ENCODE measurements around the gene PATZ1. TPM values are rescaled to one million over a fixed set of nuclear protein-coding genes. Genes with fewer than 3 reads are reported as not detected.

Gene PATZ1
- total RNA-seq, 1 experiment from 2014 or later, result 58.5 TPM

DNA sequence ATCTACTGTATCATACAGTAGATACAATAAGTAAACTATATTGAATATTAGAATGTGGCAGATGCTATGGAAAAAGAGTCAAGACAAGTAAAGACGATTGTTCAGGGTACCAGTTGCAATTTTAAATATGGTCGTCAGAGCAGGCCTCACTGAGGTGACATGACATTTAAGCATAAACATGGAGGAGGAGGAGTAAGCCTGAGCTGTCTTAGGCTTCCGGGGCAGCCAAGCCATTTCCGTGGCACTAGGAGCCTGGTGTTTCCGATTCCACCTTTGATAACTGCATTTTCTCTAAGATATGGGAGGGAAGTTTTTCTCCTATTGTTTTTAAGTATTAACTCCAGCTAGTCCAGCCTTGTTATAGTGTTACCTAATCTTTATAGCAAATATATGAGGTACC is 68.4 kb downstream of the PATZ1 start:
- no peak for DNase-seq (ENCODE audit: low spot score)
- CTCF ChIA-PET, result no interaction called here
- no peak overlapping the region for H3K27ac ChIP-seq (ENCODE audit: low read depth, low read length, poor library complexity, severe bottlenecking)
- BruUV-seq (replicated peaks), result no TSS peak
- H3K36me3 ChIP-seq (ENCODE audit: insufficient read depth, low read length, poor library complexity, severe bottlenecking), result peaks cover 14% of the 10 kb centered on the region
- intact Hi-C loops (cut with micrococcal nuclease; ENCODE audit: unreplicated experiment), result no loop called here
- H3K4me1 ChIP-seq (ENCODE audit: insufficient read depth, low read length, poor library complexity, severe bottlenecking), result no peaks in the 10 kb centered on the region
- H3K9me3 ChIP-seq (ENCODE audit: low read depth, low read length, poor library complexity, severe bottlenecking), result no peaks in the 10 kb centered on the region
- H3K27me3 ChIP-seq (replicated peaks; ENCODE audit: insufficient read depth, low read depth, low read length, poor library complexity), result no peaks in the 10 kb centered on the region
- POLR2A ChIA-PET (ENCODE audit: low non-redundant PET), result no interaction called here
- no peak overlapping the region for H3K4me3 ChIP-seq (ENCODE audit: low read depth, low read length, poor library complexity, severe bottlenecking)
- TF ChIP-seq, protein P1, sequence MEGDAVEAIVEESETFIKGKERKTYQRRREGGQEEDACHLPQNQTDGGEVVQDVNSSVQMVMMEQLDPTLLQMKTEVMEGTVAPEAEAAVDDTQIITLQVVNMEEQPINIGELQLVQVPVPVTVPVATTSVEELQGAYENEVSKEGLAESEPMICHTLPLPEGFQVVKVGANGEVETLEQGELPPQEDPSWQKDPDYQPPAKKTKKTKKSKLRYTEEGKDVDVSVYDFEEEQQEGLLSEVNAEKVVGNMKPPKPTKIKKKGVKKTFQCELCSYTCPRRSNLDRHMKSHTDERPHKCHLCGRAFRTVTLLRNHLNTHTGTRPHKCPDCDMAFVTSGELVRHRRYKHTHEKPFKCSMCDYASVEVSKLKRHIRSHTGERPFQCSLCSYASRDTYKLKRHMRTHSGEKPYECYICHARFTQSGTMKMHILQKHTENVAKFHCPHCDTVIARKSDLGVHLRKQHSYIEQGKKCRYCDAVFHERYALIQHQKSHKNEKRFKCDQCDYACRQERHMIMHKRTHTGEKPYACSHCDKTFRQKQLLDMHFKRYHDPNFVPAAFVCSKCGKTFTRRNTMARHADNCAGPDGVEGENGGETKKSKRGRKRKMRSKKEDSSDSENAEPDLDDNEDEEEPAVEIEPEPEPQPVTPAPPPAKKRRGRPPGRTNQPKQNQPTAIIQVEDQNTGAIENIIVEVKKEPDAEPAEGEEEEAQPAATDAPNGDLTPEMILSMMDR (conservative IDR thresholded peaks at IDR 0.05; ENCODE audit: low read depth, low read length), result no peak
- TF ChIP-seq EZH2 (IDR thresholded peaks at IDR 0.05; ENCODE audit: borderline replicate concordance, low read depth, low read length, poor library complexity, severe bottlenecking), result no peak

DNA sequence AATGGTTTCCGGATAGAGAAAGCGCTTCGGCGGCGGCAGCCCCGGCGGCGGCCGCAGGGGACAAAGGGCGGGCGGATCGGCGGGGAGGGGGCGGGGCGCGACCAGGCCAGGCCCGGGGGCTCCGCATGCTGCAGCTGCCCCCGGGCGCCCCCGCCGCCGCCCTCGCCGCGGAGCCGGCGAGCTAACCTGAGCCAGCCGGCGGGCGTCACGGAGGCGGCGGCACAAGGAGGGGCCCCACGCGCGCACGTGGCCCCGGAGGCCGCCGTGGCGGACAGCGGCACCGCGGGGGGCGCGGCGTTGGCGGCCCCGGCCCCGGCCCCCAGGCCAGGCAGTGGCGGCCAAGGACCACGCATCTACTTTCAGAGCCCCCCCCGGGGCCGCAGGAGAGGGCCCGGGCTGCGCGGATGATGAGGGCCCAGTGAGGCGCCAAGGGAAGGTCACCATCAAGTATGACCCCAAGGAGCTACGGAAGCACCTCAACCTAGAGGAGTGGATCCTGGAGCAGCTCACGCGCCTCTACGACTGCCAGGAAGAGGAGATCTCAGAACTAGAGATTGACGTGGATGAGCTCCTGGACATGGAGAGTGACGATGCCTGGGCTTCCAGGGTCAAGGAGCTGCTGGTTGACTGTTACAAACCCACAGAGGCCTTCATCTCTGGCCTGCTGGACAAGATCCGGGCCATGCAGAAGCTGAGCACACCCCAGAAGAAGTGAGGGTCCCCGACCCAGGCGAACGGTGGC is 69.5 kb downstream of the PATZ1 start:
- peaks cover 14% of the 10 kb centered on the region for H3K36me3 ChIP-seq (ENCODE audit: insufficient read depth, low read length, poor library complexity, severe bottlenecking)
- H3K4me1 ChIP-seq (ENCODE audit: insufficient read depth, low read length, poor library complexity, severe bottlenecking), result no peaks in the 10 kb centered on the region
- no TSS peak for BruUV-seq (replicated peaks)
- H3K27me3 ChIP-seq (replicated peaks; ENCODE audit: insufficient read depth, low read depth, low read length, poor library complexity), result no peaks in the 10 kb centered on the region
- H3K9me3 ChIP-seq (ENCODE audit: low read depth, low read length, poor library complexity, severe bottlenecking), result no peaks in the 10 kb centered on the region
- H3K4me3 ChIP-seq (ENCODE audit: low read depth, low read length, poor library complexity, severe bottlenecking), result no peak overlapping the region
- intact Hi-C loops (cut with micrococcal nuclease; ENCODE audit: unreplicated experiment), result no loop called here
- POLR2A ChIA-PET (ENCODE audit: low non-redundant PET), result interaction anchor here (0.6 kb wide), 1 partner anchor 680 kb away, joined by 15 read pairs; no protein-coding TSS in a partner anchor
- CTCF ChIA-PET, result no interaction called here
- TF ChIP-seq, protein P1 (conservative IDR thresholded peaks at IDR 0.05; ENCODE audit: low read depth, low read length), result no peak
- TF ChIP-seq EZH2 (IDR thresholded peaks at IDR 0.05; ENCODE audit: borderline replicate concordance, low read depth, low read length, poor library complexity, severe bottlenecking), result no peak
- DNase-seq (ENCODE audit: low spot score), result no peak
- no peak overlapping the region for H3K27ac ChIP-seq (ENCODE audit: low read depth, low read length, poor library complexity, severe bottlenecking)

Other genes with a start within 250 kb of the PATZ1 start
- gene SELENOM, start 238.8 kb downstream of the PATZ1 start, total RNA-seq (2021), result 3.2 and 5.0 TPM in 2 replicates
- 4.6 and 4.8 TPM in 2 replicates for gene INPP5J, start 223.4 kb downstream of the PATZ1 start, total RNA-seq (2021)
- gene PLA2G3, start 205.8 kb downstream of the PATZ1 start, total RNA-seq (2021), result 20.4 and 21.5 TPM in 2 replicates
- 28.2 and 31.8 TPM in 2 replicates for gene RNF185, start 186.2 kb downstream of the PATZ1 start, total RNA-seq (2021)
- 27.9 and 33.4 TPM in 2 replicates for gene LIMK2, start 134.0 kb downstream of the PATZ1 start, total RNA-seq (2021)
- gene PIK3IP1, start 53.9 kb downstream of the PATZ1 start, total RNA-seq (2021), result 0.24 and 0.46 TPM in 2 replicates
- 115 and 116 TPM in 2 replicates for gene DRG1, start 53.3 kb upstream of the PATZ1 start, total RNA-seq (2021)
- gene EIF4ENIF1, start 143.5 kb upstream of the PATZ1 start, total RNA-seq (2021), result 47.7 and 55.5 TPM in 2 replicates
- 61.1 and 61.6 TPM in 2 replicates for gene SFI1, start 150.2 kb upstream of the PATZ1 start, total RNA-seq (2021)

Data from A673 (cell line).